ENCODE measurements around the gene TMEM72.

TMEM72 gene

DNA sequence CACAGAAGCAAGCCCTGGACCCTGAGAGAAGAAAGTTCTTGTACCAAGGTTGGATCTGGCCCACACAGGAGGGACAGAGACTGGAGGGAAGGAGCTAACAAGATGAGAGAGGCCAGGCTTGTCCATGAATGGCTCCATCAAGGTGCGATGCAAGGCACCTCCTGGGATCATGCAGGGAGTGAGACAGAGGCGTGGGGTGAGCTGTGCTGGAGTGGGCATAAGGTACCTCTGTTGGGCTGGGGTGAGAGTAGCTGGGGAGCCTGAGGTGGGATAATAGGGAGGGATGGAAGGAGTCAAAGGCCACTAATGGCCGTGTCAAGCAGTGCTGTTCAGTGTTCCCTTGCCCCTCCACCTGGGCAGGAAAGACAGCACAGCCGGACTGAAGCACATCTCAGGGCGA lies 9.9 kb downstream of the TMEM72 start:
- no peak for FAIRE-seq

DNA sequence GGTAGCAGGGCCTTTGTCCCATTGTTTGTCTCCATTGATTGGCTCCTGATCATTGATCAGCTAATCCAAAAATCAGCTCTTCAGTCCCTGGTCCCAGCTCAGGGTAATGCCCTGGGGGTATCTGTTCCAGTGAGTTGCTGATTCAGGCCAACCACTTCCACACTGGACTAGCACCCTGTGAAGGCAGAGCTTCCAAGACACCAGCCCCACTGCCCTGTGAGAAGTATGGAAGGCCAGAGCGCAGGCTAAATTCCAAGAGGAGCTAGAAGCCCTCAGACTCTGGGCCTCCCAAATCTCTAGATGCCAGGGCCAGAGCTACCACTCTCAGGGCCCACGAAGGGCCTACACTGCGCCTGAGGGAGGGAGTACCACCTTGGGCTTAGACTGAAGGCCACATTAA lies 10.4 kb downstream of the TMEM72 start:
- no peak for FAIRE-seq

DNA sequence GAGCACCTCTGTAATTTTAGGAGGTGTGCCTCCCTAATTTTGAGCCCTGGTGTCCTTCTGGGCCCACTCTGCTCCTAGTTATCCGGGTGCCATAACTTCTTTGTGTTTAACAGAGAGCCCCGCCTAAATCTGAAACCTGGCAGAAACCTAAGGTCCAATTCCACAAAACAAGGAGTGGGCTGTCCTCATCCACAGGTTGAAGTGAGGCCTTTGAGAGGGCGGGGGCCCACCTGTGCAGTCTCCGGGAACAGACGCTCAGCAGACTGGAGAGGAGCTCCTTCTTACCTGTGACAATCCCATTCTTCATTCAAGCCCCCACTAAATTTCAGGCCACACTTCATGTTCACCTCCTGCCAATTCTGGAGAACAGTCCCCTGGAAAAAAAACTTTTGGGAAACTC lies 10.9 kb downstream of the TMEM72 start:
- FAIRE-seq = no peak

DNA sequence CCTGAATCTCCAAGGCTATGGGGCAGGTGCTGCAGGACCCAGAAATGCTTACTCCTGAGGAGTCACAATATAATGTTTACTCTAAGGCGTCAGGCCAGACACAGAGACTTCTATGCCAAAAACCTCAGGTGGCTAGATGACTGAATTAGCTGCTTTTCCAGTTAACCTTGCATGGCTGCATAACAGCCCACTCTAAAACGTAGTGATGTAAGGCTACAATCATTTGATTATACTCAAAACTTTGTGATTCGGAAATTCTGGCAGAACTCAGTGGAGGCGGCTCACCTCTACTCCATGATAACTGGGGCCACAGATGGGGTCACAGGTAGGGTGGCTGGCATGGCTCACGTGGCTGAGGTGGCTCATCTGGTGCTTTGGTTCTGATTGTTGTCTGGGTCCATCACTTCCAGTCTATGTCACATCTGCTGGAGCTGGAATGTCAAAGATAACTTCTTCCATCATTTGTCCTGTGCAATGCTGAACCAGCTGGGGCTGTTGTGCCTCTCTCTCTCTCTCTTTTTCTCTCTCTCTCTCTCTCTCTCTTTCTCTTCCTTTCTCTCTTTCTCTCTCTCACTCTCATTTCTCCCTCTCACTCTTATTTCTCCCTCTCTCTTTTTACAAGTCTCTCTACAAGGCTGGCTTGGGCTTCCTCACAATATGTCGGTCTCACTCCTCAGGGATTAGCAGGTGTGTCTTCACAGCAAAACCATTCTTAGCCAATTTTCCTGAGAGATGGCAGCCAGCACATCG lies 11.8 kb downstream of the TMEM72 start:
- FAIRE-seq = no peak

DNA sequence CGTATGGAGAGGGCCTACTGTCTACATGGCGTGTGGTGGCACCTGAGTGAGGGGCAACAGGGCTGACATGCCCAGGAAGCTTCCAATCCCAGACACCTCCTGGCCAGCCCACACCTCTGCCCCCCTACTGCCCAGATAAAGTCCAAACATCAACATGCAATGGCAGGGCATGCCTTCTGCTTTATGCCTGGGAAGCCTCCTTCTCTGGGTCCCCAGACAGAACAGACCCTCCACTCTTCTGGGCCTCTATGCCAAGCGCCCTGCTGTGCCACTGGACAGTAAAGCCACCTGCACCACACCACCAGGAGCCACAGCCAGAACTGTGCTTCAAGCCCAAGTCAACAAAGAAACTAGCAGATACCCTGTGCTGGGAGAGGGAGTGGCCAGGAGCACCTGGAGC lies 12.5 kb downstream of the TMEM72 start:
- no peak for FAIRE-seq

DNA sequence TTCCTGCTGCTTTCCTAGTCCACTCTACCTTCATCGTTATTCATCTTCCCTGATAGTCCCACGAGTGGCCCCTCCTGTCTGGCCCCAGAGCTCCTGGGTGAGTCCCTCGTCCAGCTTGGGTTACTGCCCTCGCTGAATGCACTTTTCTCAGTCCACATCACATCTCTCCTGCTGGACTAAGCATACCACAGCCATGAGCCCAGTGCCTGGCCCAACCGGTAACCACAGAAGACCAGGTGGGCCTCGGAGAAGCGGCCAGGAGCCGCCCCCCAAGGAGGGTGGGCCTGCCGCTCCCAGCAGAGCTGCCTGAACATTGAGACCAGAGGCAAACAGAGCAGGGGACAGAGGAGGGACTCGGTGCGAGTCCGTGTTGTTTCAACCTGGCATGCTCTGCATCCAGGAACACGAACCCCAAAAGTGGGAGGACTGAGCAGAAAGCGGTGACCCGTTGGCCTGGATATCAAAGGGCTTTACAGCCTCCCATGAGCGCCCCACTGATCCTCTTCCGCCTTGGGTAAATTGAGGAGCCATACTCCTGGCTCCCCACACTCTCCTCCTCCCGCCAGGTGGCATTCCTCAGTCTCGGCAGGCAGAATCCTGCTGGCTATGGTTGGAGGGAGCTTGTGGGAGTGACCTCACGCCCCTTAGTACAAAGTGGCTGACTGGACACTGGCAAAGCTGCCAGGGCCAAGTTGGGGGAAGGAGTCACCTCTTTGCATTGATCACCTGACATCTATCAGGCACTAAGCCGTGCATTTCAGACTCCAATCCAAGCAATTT lies 13.3 kb downstream of the TMEM72 start:
- no peak for FAIRE-seq

DNA sequence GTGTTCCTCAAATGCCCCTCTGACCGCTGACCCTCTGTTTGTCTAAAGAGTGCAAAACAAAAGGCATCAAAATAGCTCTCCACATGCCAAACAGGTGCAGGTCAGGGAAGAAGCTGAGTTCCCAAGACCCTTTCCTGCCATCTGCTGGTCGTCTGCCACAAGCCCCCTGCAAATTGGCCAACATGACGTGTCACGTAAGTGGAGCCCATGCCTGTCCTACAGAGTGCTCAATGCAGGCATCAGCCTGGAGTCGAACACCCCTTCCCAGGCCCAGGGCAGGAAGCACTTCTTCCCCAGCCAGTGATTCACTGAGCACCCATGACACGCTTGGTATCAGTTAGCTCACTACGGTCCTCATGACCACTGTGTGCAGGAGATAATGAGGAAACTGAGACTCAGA lies 14.1 kb downstream of the TMEM72 start:
- FAIRE-seq = no peak

DNA sequence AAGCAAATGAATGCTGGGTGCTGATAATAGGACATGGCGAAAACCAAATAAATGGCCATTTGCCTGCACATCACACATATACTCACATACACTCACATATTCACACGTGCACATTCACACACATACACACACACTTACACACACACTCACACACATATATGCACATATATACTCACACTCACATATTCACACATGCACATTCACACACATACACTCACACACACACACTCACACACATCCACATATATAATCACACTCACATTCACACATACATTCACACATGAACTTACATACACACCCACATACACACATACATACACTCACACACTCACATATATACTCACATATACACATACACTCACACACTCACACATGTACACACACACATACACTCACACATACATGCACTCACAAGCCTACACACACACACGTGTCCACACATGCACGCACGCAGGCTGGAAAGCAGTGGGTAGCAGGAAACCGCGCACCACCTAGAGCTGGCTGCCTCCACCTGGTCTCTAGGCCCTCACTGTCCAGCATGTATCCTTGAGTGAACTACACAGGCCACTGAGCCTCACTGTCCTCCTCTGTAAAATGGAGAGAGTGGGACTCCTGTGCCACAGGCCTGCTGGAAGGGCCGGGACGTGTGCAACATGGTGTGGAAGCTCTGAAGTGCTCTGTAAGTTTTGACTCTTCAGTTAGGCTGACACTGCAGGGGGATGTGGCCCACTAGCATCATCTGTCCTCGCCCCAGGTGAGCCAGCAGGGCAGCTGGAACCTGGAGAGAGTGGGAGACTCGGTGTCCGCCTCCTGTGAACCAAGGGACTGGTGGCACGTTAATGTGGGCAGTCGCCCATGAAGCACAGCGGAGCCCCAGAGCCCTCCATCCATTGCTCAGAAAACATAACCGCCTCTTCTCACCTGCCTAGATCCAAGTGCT lies 14.9 kb downstream of the TMEM72 start:
- no peak for FAIRE-seq

DNA sequence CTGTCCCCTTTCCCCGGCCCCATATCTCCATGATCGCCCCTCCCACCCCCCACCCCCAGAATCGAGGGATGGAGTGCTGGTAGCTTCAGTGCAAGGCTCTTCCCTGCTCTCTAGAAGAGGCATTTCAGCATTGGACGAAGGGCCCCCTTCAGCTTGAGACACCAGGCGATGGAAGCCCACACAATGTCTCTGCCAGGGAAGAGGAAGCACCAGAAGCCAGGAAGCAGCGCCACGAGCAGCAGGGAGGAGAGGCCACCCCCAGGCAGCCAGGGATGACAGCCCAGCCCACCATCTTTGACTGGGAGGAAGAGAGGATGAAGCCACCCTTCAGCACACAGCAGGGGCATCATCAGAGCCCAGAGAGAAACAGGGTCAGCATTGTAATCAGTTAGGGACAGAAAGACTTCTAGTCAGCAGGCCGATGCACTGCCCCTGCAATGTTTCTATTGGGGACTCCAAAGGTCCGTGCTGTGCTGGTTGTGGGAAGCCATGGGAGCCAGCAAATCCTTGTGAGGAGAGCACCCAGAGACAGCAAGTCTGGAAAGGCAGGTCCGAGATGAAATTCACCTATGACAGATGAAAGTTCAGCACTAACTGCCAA lies 15.7 kb downstream of the TMEM72 start:
- no peak for FAIRE-seq

DNA sequence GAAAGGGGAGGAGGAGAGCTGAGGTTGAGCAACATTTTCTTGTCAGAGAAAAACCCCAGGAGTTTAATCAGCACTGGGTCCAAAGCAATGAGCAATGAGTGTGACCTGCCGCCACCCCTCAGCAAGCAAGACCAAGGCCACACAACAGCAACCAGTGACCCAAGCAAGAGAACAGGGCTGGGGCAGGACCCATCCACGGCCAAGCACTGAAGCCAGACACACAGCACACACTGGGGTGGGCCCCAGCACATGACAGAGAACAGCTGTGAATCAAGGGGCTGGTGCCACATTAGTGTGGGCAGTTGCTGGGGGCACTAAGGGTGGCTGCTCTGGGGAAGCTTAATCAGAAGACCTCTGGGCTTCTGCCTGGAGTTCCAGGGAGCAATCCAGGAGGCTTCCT lies 16.2 kb downstream of the TMEM72 start:
- no peak for FAIRE-seq

DNA sequence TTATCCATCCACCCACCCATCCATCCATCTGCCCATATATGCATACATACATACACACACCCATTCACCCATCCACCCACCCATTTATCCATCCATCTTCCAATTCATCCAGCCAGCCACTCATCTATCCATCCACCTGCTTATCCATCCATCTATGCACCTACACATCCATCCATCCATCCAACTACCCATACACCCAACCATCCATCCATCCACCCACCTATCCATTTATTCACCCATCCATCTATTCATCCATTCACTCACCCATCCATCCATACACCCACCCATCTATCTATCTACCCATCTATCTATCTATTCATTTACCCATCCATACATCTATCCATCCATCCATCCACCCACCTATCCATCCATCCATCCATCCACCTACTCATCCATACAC lies 17.3 kb downstream of the TMEM72 start:
- FAIRE-seq = no peak

DNA sequence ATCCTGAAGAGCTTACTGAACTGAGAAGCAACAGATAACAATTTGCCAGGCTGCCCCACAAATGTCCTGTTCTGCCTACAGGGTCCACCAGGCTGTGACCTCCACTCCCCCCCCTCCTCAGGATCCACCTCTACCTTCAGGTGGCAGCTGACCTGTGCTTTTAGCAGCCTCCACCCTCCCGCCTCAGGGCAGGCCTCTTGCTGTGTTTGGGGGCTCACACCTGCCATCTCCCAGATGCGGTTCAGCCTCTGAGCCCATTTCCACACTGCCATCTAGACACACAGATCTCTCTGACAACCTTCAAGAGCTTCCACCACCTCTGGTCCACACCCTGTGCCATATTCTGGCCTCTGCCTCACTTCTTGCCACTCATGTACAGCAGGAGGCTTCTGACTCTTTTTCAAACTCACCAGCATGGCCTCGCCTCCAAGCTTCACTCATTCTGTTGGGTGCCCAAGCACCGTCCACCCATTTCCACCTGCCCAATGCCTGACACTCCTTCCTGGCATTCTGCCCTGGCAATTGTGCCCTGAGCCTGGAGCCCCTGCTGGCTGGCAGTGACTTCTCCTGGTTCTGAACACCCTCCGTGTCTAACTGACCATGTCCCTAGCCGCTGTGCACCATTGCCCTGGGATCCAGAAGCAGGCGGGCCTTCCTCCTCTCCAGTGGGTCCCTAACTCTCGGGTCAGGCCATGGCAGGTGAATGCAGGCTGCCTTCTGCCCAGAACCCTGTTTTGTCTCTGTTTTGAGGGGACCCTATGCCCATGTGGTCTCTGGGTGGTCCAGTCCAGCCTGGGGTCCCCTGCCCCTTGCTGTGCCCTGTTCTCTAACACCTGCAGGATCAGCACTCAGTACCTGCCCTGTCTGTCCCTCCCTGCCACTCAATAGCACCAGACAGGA lies 18.5 kb downstream of the TMEM72 start:
- FAIRE-seq = no peak

DNA sequence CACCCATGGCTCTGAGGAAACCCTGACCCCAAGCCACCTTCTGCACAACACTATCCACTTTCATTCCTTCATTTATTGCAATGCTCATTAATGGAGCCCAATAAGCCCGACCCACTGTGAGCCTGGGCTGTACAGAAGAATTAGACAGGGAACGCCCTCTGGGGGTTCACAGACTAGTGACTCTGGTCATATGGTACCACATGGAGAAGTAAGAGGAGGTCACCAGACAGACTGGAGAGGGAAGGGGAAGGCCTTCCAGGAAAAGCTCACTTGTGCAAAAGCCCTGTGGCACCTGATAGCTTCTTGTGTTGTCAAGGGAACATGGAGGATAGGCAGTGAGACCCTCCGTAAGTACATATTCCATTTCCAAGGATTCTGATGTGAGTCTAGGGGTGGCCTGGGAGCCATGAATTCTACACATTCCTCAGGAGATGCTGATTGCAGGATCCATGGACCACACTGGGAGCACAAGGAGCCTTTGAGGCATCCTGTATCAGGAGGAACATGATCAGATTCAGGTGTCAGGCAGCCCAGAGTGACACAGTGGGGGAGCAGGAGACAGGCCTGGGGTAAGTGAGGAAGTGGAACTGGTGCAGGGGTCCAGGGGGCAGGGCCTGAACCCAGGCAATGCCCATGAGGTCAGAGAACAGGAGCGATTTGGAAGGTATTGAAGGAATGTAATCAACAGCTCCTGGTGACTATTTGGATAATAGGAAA lies 19.9 kb downstream of the TMEM72 start:
- no peak for FAIRE-seq

DNA sequence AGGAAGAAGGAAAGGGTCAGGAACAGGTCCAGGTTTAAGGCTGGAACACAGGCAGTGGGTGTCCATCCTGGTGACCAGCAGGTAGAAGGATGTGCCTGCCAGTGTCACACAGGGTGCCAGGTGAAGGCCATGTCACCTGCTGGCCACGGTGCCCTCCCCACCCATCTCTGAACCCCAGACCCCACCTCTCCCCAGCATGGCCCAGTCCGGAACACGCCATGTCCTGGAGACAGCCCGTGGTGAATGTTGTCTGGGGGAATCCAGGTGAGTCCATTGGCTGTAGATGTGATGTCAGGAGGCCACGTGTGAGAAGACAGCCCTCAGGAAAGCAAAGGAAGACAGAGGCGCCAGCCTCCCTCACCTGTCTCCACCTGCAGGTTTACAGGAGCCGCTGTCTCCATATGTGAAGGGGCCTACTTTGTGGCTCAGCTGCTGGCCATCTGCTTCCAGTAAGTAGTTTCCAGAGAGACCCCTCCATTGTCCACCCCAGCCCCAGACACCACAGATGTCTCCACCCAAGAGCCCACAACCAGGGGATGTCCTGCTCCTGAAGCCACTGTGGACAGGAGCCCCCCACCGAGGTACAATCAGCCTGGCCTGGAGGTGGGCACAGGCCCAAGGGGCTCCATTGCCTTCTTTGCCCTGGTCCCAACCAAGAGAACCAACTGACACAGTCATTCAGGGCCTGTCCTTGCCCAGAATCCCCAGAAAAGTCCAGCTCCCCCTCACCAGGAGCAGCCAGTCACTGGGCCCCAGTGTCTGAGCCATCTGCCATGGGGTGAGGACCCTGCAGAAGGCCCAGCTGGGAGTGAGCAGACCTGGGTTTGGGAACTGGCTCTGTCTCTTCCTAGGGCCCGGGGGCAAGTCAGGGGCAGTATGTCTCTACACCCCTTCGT lies 20.7 kb downstream of the TMEM72 start:
- FAIRE-seq = no peak

DNA sequence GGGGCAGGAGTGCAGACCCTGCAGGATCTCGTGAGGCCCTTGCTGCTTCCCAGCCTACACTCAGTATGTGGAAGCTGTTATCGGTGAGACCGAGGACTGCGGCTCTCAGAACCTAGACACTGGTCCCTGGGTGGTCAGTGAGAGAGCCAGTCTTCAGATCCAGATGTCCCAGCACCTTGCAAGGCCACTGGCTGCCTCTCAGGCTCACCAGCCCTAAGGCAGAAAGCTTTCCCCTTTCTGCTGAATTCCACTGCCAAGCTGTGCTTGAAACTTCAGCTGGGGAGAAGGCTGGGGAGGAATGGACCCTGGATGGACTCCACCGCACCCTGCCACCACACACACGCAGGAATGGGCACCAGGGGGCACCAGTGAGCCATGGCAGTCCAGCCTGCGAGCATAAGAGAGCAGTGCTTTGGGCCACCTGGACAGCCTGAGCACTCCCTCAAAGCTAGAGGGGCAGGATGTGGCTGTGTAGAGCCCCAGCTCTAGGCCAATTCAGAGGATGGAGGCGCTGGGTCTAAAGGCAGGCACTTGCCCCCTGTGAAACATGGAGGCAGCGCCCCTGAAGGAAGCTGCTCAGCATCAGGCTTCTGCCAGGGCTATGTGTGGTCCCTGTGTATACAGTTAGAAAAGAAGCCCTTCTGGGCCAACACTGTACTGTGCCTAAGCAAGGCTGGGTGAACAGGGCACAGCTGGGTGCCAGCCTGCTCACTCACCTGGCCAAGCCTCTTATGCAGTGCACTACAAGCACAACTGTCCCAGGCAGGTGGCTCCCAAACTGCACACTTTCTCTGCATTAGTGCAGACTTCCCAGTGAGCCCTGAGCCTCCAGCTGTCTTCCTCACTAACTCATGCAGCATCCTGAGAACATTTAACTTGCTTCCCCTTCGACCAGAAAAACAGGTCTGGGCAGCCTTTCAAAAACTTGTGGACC lies 21.6 kb downstream of the TMEM72 start:
- no peak for FAIRE-seq

DNA sequence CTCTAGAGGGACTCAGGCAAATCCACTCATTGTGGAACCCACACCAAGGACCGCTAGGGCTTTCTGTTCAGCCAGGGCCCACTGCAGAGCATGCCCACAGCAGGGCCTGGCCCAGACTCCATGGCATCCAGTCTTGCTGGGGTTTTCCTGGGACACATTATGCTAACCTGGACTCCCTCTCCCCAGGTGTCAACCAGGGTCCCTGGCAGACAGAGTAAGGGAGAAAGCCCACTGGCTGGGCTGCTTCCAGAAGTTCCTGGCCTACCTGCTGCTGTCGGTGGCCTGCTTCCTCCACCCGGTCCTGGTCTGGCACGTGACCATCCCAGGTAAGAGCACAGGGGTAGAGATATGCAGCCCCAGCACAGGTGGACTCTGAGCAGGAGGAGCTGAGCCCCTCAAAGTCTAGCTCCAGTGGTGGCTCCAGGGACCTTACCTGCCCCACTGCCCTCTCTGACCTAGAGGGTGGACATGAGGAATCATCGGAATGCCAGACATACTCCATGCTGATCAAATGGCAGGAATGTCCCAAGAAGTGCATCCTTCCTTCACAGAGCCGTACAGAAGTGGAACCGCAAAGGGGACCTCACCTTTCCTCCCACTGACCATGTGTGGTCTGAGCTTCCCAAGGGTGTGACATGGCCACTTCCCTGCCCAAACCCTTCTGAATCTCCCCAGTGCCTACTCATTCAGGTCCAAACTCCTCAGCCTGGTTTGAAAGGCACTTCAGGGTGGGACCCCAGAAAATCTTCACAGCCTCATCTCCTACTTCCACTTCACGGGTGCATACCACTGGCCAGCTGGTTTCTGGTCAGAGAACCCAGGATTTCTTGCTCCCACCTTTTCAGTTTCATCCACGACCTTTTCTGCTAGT lies 22.5 kb downstream of the TMEM72 start:
- FAIRE-seq = no peak

DNA sequence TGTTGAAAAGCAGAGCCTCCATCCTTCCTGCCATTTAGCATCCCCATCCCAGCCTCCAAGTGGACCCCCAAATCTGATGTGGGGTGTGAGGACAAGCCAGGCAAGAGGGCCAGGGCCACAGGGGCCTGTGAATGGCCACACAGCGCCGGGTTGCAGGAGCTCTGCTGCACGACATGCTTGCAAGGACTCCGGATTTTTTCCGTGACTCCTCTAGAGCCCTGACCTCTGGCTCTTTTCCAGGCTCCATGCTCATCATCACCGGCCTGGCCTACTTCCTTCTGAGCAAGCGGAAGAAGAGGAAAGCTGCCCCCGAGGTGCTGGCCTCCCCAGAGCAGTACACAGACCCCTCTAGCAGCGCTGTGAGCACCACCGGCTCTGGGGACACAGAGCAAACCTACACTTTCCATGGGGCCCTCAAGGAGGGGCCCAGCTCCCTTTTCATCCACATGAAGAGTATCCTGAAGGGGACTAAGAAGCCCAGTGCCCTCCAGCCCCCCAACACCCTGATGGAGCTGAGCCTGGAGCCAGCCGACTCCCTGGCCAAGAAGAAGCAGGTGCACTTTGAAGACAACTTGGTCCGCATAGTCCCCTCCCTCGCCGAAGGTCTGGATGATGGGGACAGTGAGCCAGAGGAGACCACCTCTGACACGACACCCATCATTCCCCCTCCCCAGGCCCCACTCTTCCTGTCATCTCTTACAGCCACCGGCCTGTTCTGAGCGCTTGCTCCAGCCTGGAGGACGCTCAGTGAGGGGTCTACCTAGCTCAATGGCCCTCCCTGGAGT lies 23.5 kb downstream of the TMEM72 start:
- no peak for FAIRE-seq
